Regular cardiac myocyte (primary cell): ENCODE data around the gene FIGNL2. TPM values are rescaled to one million over a fixed set of nuclear protein-coding genes. Genes with fewer than 3 reads are reported as not detected.

Experiments used
- total RNA-seq: library from RNA; depleted of rRNA; stranded (reverse); fragments of >200 nt; gene quantifications from 2 replicates; pipeline ENCODE4 v1.2.3, GENCODE V29; 2014

Gene FIGNL2, protein sequence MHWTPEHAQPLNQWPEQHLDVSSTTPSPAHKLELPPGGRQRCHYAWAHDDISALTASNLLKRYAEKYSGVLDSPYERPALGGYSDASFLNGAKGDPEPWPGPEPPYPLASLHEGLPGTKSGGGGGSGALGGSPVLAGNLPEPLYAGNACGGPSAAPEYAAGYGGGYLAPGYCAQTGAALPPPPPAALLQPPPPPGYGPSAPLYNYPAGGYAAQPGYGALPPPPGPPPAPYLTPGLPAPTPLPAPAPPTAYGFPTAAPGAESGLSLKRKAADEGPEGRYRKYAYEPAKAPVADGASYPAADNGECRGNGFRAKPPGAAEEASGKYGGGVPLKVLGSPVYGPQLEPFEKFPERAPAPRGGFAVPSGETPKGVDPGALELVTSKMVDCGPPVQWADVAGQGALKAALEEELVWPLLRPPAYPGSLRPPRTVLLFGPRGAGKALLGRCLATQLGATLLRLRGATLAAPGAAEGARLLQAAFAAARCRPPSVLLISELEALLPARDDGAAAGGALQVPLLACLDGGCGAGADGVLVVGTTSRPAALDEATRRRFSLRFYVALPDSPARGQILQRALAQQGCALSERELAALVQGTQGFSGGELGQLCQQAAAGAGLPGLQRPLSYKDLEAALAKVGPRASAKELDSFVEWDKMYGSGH
- under 0.01 and 0.28 TPM in 2 replicates for total RNA-seq

GRCh38 chr12:51848326-51848727, at the start of gene FIGNL2:
FIGNL2 (minus strand) TSS chr12:51848718; CDS start chr12:51822413, 26,305 bp downstream.

DNA sequence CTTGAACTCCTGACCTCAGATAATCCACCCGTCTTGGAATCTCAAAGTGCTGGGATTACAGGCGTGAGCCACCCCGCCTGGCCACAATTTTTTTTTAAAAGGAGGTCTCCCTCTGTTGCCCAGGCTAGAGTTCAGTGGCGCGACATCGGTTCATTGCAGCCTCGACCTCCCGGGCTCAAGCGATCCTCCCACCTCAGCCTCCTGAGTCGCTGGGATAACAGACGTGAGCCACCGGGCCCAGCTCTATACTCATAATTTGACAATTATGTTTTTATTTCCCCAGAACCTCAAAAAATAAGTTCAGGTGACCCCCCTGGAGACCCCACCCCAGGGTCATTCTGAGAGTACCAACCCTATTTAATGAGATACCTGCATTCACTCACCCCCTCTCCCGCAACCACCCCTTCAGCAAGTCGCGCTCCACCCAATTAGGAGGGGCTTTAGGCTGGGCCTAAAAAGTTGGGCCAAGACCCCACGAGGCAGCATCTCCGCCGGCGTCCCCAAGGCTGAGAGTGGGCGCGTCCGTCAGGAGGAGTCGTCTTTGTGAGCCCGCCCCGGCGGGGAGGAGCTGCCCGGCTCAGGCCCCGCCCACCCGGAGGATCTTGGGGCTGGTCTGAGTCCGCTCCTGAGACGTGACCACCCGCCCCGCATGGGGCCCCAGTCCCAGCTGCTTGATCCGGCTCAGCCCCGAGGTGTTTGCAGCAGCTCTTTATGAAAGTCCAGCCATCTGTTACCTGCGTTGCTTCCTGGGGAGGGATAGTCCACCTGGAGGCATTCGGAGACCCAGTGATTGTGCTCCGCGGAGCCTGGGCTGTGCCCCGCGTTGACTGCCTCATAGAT, 39.2 kb upstream of the FIGNL2 start, which contains the start of gene ANKRD33:
Gene ANKRD33, plus strand, starts transcription at position 628 of the 840 bp plus-strand sequence. Its CDS starts 84 bp downstream, at position 712.

Other genes with a start within 250 kb of the FIGNL2 start
- gene ANKRD33, start 39.4 kb upstream of the FIGNL2 start, total RNA-seq = under 0.01 and 0.38 TPM in 2 replicates
- gene ACVRL1, start 58.8 kb upstream of the FIGNL2 start, total RNA-seq = 35.1 and 46.5 TPM in 2 replicates
- 11.8 and 12.3 TPM in 2 replicates for gene ACVR1B, start 103.0 kb upstream of the FIGNL2 start, total RNA-seq
- gene TAMALIN, start 158.2 kb upstream of the FIGNL2 start, total RNA-seq = 2.7 and 9.0 TPM in 2 replicates
- 6.5 and 12.7 TPM in 2 replicates for gene NR4A1, start 202.7 kb upstream of the FIGNL2 start, total RNA-seq
- 93.9 and 129 TPM in 2 replicates for gene ATG101, start 221.3 kb upstream of the FIGNL2 start, total RNA-seq
- 0.19 TPM in 1 of 2 replicates, not detected in the other for gene SMIM41, start 231.0 kb upstream of the FIGNL2 start, total RNA-seq